Colonic mucosa (tissue), 4 donors: ENCODE data around the gene CCDC78. TPM values are rescaled to one million over a fixed set of nuclear protein-coding genes. Genes with fewer than 3 reads are reported as not detected.
A peak's percentile ranks its signal among the peaks of the same experiment; 100 is the strongest.
"Not testable (repeated sequence)": the region's sequence is repeated elsewhere in the genome, so short reads cannot be mapped to it uniquely, and the experiment has no call there.

Experiments used
- DNase-seq: peaks from one replicate; pipeline ENCODE4 v3.0.0-alpha.2; 2020
- H3K27ac ChIP-seq: fragments of 200-600 bp; one replicate; pipeline ENCODE4 v1.8.0; 2021
- H3K27me3 ChIP-seq: fragments of 200-600 bp; one replicate; pipeline ENCODE4 v1.8.0; 2021
- H3K36me3 ChIP-seq: fragments of 200-600 bp; one replicate; pipeline ENCODE4 v1.8.0; 2021
- H3K4me1 ChIP-seq: fragments of 200-600 bp; one replicate; pipeline ENCODE4 v1.8.0; 2021; ENCODE audit warnings: mild to moderate bottlenecking
- H3K4me3 ChIP-seq: fragments of 200-600 bp; one replicate; pipeline ENCODE4 v1.8.0; 2021
- H3K9ac ChIP-seq, 2 donors: one replicate each; pipeline ENCODE4 v1.7.0; 2013; ENCODE audit warnings: control low read depth in 2 of 2, low read depth in 2 of 2, low read length in 2 of 2
- H3K9me3 ChIP-seq: fragments of 200-600 bp; one replicate; pipeline ENCODE4 v1.8.0; 2021
- CTCF ChIP-seq: fragments of 200-600 bp; IDR thresholded peaks from one replicate; pipeline ENCODE4 v1.8.0; 2022; ENCODE audit warnings: antibody characterized with exemption, mild to moderate bottlenecking
- intact Hi-C: fragments of 100-400 bp; cut with DNase I; formaldehyde crosslinking; loops from one replicate; pipeline ENCODE4 v1.14.1; 2022
- total RNA-seq, 2 donors: library from RNA; stranded (reverse); fragmentation: NEBNext Ultra II Directional in 1 of 2; extraction: Animal tissue kit (Norgen Biotek cat#: 25700) in 1 of 2; gene quantifications; one replicate each; pipeline ENCODE4 v1.2.1, GENCODE V29; 2021
- donor health status: healthy.
- donor health status: DM: no; HTN: no; CAD: no.
- donor health status: DM: no; HTN: no; CAD: no.

Gene CCDC78
- total RNA-seq, 2 donors from 2014 or later = 0.37 to 3.7 TPM

DNA sequence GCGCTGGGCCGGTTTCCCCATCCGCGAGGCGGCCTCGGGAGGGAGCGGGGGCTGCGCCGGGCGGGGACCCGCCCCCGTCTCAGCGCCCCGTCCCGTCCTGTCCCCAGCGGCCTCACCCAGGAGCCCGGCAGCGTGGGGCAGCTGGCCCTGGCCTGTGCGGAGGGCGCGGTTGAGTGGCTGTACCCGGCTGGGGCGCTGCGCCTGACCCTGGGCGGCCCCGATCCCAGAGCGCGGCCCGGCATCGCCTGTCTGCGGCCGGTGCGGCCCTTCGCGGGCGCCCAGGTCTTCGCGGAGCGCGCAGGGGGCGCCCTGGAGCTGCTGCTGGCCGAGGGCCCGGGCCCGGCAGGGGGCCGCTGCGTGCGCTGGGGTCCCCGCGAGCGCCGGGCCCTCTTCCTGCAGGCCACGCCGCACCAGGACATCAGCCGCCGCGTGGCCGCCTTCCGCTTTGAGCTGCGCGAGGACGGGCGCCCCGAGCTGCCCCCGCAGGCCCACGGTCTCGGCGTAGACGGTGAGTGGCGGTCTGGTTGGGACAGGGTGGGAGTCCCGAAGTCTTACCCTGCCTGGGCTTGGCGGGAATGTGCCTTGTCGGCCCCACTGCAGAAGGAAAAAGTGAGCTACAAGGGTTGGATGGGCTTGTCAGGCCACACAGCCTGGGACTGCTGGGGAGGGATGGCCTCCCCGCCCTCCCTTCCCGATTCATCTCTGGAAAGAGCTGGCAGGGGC lies 10.6 kb downstream of the CCDC78 start:
- no peak for DNase-seq
- Histone ChIP-seq H3K4me1 (peaks cover 31% of the 10 kb centered on the region), H3K36me3 (no peaks in the 10 kb centered on the region), H3K4me3 (peak overlapping the region; percentile 70), H3K27me3 (peaks cover 8% of the 10 kb centered on the region), H3K9ac (peak overlapping the region; percentile 19 to 51), H3K27ac (no peak overlapping the region), H3K9me3 (no peaks in the 10 kb centered on the region)
- TF ChIP-seq CTCF = no peak
- intact Hi-C loops = no loop called here

GRCh38 chr16:714558-715476 lies 11.4 kb downstream of the CCDC78 start, which contains the start of gene METRN:
Gene METRN (plus strand): TSS chr16:715118. CDS start chr16:715290, 172 bp downstream.
- no peak for TF ChIP-seq CTCF
- Histone ChIP-seq H3K27me3 (peaks cover 17% of the 10 kb centered on the region), H3K27ac (no peak within 1 kb of the TSS), H3K9ac (peak within 1 kb of the TSS; percentile 19 to 51), H3K4me1 (peaks cover 26% of the 10 kb centered on the region), H3K9me3 (no peaks in the 10 kb centered on the region), H3K36me3 (no peaks in the 10 kb centered on the region), H3K4me3 (peak within 1 kb of the TSS; percentile 70)
- peak; percentile 92 for DNase-seq
- intact Hi-C loops = loop anchor here (5.0 kb wide), 1 partner anchor 342 kb away; no protein-coding TSS in a partner anchor

GRCh38 chr16:714079-714478 lies 12.2 kb downstream of the CCDC78 start:
- Histone ChIP-seq H3K36me3 (no peaks in the 10 kb centered on the region), H3K9ac (peak overlapping the region in 1 of 2 donors; percentile 16), H3K4me3 (no peak overlapping the region), H3K27me3 (peaks cover 20% of the 10 kb centered on the region), H3K27ac (no peak overlapping the region), H3K4me1 (peaks cover 21% of the 10 kb centered on the region), H3K9me3 (no peaks in the 10 kb centered on the region)
- TF ChIP-seq CTCF = no peak
- intact Hi-C loops = loop anchor here (5.0 kb wide), 1 partner anchor 343 kb away; no protein-coding TSS in a partner anchor
- DNase-seq = no peak

GRCh38 chr16:712740-713250 lies 13.4 kb downstream of the CCDC78 start:
- not testable (repeated sequence) for H3K9ac ChIP-seq, H3K4me3 ChIP-seq, H3K9me3 ChIP-seq, H3K27ac ChIP-seq, H3K36me3 ChIP-seq
- H3K27me3 ChIP-seq = peaks cover 23% of the 10 kb centered on the region
- TF ChIP-seq CTCF = peak; percentile 14
- peak; percentile 55 for DNase-seq
- intact Hi-C loops = loop anchor here (2.0 to 5.0 kb wide), 2 partner anchors 74 to 345 kb away; no protein-coding TSS in a partner anchor
- peaks cover 12% of the 10 kb centered on the region for H3K4me1 ChIP-seq
